Activated gamma-delta T cell treated with Interleukin-2 at 50 U/mL for 16 hours (primary cell): Measurements from ENCODE around the gene ASB6.
A peak's percentile ranks its signal among the peaks of the same experiment; 100 is the strongest.
"Not testable (repeated sequence)": the region's sequence is repeated elsewhere in the genome, so short reads cannot be mapped to it uniquely, and the experiment has no call there.

ENCODE experiments used
- DNase-seq: peaks from one replicate; pipeline ENCODE4 v3.0.0-alpha.2; 2020

Gene ASB6

GRCh38 chr9:129604056-129604765 is 37.7 kb downstream of the ASB6 start:
- no peak for DNase-seq

- DNase-seq = no peak
Measured at GRCh38 chr9:129602598-129603415, 39.1 kb downstream of the ASB6 start.

DNA sequence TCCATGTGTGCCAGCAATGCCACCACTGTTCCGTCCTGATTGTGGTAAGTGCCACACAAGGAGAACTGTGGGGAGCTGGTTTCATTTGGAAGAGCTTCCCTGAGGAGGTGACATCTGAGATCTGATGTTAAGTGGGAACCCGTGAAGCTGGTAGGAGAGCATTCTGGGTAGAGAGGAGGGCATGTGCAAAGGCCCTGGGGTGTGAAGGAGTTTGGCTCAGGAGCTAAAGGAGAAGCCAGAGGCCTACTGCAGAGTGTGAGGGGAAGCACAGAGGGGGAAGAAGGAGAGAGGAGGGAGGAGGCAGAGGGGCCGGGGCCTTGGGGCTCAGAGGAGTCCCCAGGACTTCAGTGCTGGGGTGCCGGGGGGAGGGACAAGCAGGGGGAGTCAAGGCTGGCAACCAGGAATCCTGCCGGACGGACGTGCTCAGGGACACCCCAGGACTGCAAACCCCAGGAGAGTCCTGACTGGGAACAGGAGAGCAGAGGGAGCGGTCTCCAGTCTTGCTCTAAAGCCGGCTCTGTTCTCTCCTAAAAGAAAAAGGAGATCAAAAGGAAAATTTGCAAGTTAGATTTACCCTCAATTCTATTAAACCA is 40.8 kb downstream of the ASB6 start:
- no peak for DNase-seq

DNA sequence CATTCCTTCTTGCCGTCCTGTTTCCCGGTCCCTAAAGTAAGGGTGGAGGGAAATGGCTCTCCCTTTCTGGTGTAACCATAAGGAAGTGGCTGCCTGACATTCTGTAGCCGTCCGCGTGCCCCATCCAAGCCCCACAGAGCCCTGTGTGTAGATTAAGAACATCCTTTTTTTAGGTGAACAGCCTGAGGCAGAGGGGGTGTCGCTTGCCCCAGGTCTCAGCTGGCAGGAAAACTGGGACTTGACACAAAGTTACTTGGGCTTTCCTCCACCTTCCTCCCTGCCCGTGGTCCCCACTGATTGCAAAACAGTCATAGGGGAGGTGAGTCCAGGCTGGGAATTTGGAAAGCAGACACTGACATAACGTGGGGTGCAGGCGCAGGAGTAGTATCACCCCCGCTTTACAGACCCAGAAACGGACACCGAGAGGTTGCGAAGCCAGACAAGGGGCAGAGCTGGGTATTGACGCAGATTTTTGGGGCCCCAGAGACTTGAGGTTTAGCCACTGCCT is 43.8 kb downstream of the ASB6 start:
- no peak for DNase-seq

GRCh38 chr9:129597355-129598088 is 44.4 kb downstream of the ASB6 start:
- DNase-seq = no peak

- no peak for DNase-seq
Measured at GRCh38 chr9:129596541-129597331, 45.2 kb downstream of the ASB6 start.

- no peak for DNase-seq
Measured at GRCh38 chr9:129595903-129596540, 45.9 kb downstream of the ASB6 start.

GRCh38 chr9:129595311-129595741 is 46.6 kb downstream of the ASB6 start:
- DNase-seq = no peak

GRCh38 chr9:129594632-129595031 is 47.3 kb downstream of the ASB6 start:
- DNase-seq = no peak

DNA sequence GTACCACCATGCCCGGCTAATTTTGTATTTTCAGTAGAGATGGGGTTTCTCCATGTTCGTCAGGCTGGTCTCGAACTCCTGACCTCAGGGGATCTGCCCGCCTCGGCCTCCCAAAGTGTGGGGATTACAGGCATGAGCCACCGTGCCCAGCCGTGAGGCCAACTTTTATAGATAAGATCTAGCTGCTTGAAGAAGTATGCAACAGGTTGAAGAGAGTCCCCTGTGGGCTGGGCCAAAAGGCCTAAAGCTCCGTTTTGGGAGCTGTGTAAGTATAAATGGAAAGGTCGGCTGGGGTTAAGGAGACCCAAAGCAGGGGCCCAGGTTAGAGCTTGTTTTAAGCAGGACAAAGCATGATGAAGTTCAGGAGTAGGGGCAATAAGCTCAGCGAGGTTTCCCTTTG is 49.2 kb downstream of the ASB6 start:
- DNase-seq = not testable (repeated sequence)

DNA sequence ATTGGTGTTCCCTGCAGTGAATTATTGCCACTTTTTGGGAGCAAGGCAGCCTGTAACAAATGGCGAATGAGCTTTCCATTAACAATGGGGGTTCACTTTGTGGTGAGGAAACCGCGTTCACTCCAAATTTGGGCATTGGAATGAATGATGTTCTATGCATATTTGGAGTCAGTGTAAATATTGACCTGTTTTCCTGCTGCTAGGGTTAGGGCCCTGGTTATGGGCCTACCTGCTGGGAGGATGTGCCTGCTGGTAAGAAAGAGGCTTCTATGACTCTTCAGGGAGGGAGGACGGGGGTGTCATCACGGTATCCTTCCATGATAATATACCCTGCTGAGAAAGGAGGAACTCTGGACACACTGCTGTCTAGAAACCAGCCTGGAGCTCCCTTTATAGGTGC is 50.0 kb downstream of the ASB6 start:
- no peak for DNase-seq

DNA sequence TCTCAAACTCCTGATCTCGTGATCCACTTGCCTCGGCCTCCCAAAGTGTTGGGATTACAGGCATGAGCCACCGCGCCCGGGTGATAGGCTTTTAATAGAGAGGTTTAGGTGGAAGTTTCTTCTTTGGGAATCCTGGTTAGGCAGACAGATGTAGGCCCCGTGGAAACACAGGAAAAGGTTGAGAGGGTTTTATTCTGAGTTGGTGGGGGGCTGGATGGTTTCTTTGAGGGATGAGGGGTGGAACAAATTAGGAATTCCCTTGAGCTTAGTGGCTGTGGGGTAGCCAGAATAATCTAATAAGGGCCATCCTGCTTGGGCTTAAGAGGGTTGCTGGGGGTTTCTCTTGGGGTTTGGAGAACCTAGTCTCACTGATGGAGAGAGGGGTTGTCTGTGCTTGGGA is 51.5 kb downstream of the ASB6 start:
- no peak for DNase-seq

GRCh38 chr9:129587487-129588262 is 54.3 kb downstream of the ASB6 start:
- DNase-seq = no peak

GRCh38 chr9:129586685-129587084 is 55.3 kb downstream of the ASB6 start:
- DNase-seq = peak; percentile 50

GRCh38 chr9:129586245-129586644 is 55.7 kb downstream of the ASB6 start:
- no peak for DNase-seq

DNA sequence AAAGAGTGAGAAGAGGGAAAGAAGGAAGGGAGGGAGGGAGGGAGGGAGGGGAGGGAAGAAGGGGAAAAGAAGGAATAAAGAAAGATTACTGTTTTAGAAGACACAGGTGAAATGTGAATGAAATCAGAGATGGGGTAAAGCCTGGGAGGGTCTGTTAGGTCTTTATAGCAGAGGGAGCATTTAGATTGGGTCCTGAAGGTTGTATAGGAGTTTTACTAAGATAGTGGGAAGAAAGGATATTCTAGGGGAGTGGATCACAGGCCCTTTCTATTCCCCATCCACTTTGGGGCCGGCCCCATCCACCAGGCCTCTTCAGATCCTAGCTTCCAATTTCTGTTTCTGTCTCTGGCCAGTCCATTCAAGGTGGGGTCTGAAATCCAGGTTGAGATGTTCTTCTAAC is 56.6 kb downstream of the ASB6 start:
- DNase-seq = no peak
